ENCODE data around the gene MEIS1. TPM values are rescaled to one million over a fixed set of nuclear protein-coding genes. Genes with fewer than 3 reads are reported as not detected.

Gene MEIS1
- total RNA-seq, 2 experiments from 2014 or later = 5.4 to 7.3 TPM

- peaks cover 7% of the 10 kb centered on the region for H3K4me1 ChIP-seq (ENCODE audit: insufficient read depth, low read length, poor library complexity, severe bottlenecking)
- TF ChIP-seq EZH2phosphoT487 (IDR thresholded peaks at IDR 0.05; ENCODE audit: borderline replicate concordance, low read depth, low read length) = no peak
- no peak for TF ChIP-seq CTCF (conservative IDR thresholded peaks at IDR 0.05; ENCODE audit: low read length)
- H3K9me2 ChIP-seq (ENCODE audit: insufficient read depth, low read length) = no peaks in the 10 kb centered on the region
- POLR2A ChIA-PET = interaction anchor here (1.0 to 1.2 kb wide), 2 partner anchors 10 to 36 kb away, joined by 3 to 4 read pairs; no protein-coding TSS in a partner anchor
- no peaks in the 10 kb centered on the region for H3K36me3 ChIP-seq (ENCODE audit: insufficient read depth, low read length)
- no peak overlapping the region for H3K4me3 ChIP-seq (ENCODE audit: low read depth, low read length, poor library complexity, severe bottlenecking)
- H2AFZ ChIP-seq (ENCODE audit: low read length) = no peak overlapping the region
- no peaks in the 10 kb centered on the region for H3K9me3 ChIP-seq (ENCODE audit: low read length)
- H4K20me1 ChIP-seq (ENCODE audit: insufficient read depth, low read length) = no peaks in the 10 kb centered on the region
- no TSS peak for BruUV-seq (replicated peaks)
- intact Hi-C loops (cut with micrococcal nuclease; ENCODE audit: unreplicated experiment) = no loop called here
- H3K4me2 ChIP-seq (ENCODE audit: low read length) = no peak overlapping the region
- DNase-seq (ENCODE audit: low spot score) = no peak
- no peak overlapping the region for H3K27ac ChIP-seq (ENCODE audit: low read depth, low read length, poor library complexity, severe bottlenecking)
- no peaks in the 10 kb centered on the region for H3K79me2 ChIP-seq (ENCODE audit: insufficient read depth, low read depth, low read length)
- CTCF ChIA-PET (ENCODE audit: unreplicated experiment) = no interaction called here
Observed at GRCh38 chr2:66572391-66572790, 137.5 kb downstream of the MEIS1 start.

DNA sequence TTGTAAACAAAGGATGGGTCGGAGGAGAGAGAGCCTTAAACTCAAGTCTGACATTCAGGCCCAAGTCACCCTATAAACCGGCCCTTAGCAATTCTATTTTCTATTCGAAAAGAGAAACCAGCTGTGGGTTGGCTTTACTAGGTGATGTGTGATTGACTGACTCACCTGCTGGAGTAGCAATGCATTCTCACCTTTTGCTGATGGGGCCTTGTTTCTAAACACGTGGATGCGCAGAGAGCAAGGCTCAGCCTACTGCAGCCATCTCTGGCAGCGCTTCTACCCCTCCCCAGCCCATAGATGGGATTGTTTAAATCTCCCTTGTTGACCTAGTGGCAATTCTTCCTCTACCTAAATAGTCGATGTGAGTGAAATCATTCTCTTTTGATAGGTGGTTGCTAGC, 138.5 kb downstream of the MEIS1 start:
- no peak overlapping the region for H3K4me3 ChIP-seq (ENCODE audit: low read depth, low read length, poor library complexity, severe bottlenecking)
- no peaks in the 10 kb centered on the region for H3K79me2 ChIP-seq (ENCODE audit: insufficient read depth, low read depth, low read length)
- no peak overlapping the region for H2AFZ ChIP-seq (ENCODE audit: low read length)
- no peak overlapping the region for H3K4me2 ChIP-seq (ENCODE audit: low read length)
- H3K36me3 ChIP-seq (ENCODE audit: insufficient read depth, low read length) = no peaks in the 10 kb centered on the region
- TF ChIP-seq EZH2phosphoT487 (IDR thresholded peaks at IDR 0.05; ENCODE audit: borderline replicate concordance, low read depth, low read length) = no peak
- no peak overlapping the region for H3K27ac ChIP-seq (ENCODE audit: low read depth, low read length, poor library complexity, severe bottlenecking)
- H4K20me1 ChIP-seq (ENCODE audit: insufficient read depth, low read length) = no peaks in the 10 kb centered on the region
- DNase-seq (ENCODE audit: low spot score) = no peak
- BruUV-seq (replicated peaks) = no TSS peak
- CTCF ChIA-PET (ENCODE audit: unreplicated experiment) = no interaction called here
- POLR2A ChIA-PET = no interaction called here
- no peaks in the 10 kb centered on the region for H3K9me3 ChIP-seq (ENCODE audit: low read length)
- H3K9me2 ChIP-seq (ENCODE audit: insufficient read depth, low read length) = no peaks in the 10 kb centered on the region
- peaks cover 7% of the 10 kb centered on the region for H3K4me1 ChIP-seq (ENCODE audit: insufficient read depth, low read length, poor library complexity, severe bottlenecking)
- intact Hi-C loops (cut with micrococcal nuclease; ENCODE audit: unreplicated experiment) = no loop called here

DNA sequence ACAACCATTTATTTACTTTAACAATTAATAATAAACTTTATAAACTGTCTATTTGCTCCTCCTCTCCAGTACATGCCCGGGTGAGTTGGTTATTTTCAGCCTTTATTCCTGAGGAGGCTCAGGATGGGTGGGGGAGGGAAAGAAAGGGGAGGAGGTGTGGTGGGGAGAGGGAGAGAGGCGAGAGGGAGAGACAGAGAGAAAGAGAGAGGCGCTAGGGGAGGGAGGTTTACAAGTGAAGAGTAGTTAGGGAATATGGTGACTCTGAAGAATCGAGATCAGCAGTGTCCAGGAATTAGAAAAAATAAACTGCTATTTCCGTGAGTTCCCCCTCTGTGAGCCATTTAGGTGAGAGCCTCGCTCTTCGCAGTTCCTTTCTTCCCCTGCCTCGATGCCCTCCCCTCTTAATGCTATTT, 138.9 kb downstream of the MEIS1 start:
- Histone ChIP-seq H3K4me1 (ENCODE audit: insufficient read depth, low read length, poor library complexity, severe bottlenecking) (peaks cover 7% of the 10 kb centered on the region), H3K79me2 (ENCODE audit: insufficient read depth, low read depth, low read length) (no peaks in the 10 kb centered on the region), H3K36me3 (ENCODE audit: insufficient read depth, low read length) (no peaks in the 10 kb centered on the region), H3K4me3 (ENCODE audit: low read depth, low read length, poor library complexity, severe bottlenecking) (no peak overlapping the region), H2AFZ (ENCODE audit: low read length) (no peak overlapping the region), H4K20me1 (ENCODE audit: insufficient read depth, low read length) (no peaks in the 10 kb centered on the region), H3K9me3 (ENCODE audit: low read length) (no peaks in the 10 kb centered on the region), H3K9me2 (ENCODE audit: insufficient read depth, low read length) (no peaks in the 10 kb centered on the region), H3K4me2 (ENCODE audit: low read length) (no peak overlapping the region), H3K27ac (ENCODE audit: low read depth, low read length, poor library complexity, severe bottlenecking) (no peak overlapping the region)
- CTCF ChIA-PET (ENCODE audit: unreplicated experiment) = no interaction called here
- intact Hi-C loops (cut with micrococcal nuclease; ENCODE audit: unreplicated experiment) = no loop called here
- POLR2A ChIA-PET = no interaction called here
- TF ChIP-seq CTCF (conservative IDR thresholded peaks at IDR 0.05; ENCODE audit: low read length) (no peak), EZH2phosphoT487 (IDR thresholded peaks at IDR 0.05; ENCODE audit: borderline replicate concordance, low read depth, low read length) (no peak)
- no TSS peak for BruUV-seq (replicated peaks)
- DNase-seq (ENCODE audit: low spot score) = no peak
